GM12878 (cell line): ENCODE measurements around the gene ATN1. TPM values are rescaled to one million over a fixed set of nuclear protein-coding genes. Genes with fewer than 3 reads are reported as not detected.

Experiments used
- ATAC-seq: fragments of 200-7000 bp; cut with Tn5 transposase; 3 replicates; pipeline ENCODE4 v1.9.1; 2020; ENCODE audit warnings: mild to moderate bottlenecking, moderate library complexity
- BruUV-seq: library from RNA; stranded (reverse); fragments of 400-500 nt; replicated peaks from 2 replicates; lab custom pipeline; 2021; lab: Mats Ljungman, UMichigan
- CTCF ChIA-PET: fragments of 300-600 bp; sonication (Branson Sonifier 250); formaldehyde crosslinking; extraction: SDS; loops from one replicate; lab custom pipeline; 2021; ENCODE audit warnings: inconsistent platforms; lab: Yijun Ruan, JAX
- POLR2A ChIA-PET: fragments of 350-600 bp; formaldehyde crosslinking; extraction: SDS; loops from one replicate; lab custom pipeline; 2021; ENCODE audit warnings: inconsistent platforms; lab: Charles Lee
- RAD21 ChIA-PET: fragments of 300-600 bp; sonication (Branson Sonifier 250); formaldehyde crosslinking; loops from one replicate; lab custom pipeline; 2023; ENCODE audit warnings: antibody characterized with exemption; ENCODE audit not compliant: unreplicated experiment; lab: Charles Lee
- SMC1A ChIA-PET: fragments of 300-600 bp; sonication (Branson Sonifier 250); formaldehyde crosslinking; loops from one replicate; lab custom pipeline; 2023; ENCODE audit not compliant: unreplicated experiment, uncharacterized antibody; lab: Charles Lee
- DNase-seq: peaks from one replicate; pipeline ENCODE4 v3.0.0-alpha.2; 2011; ENCODE audit warnings: low read depth, low spot score
- FAIRE-seq: peaks from 3 replicates; lab custom pipeline; 2011; peaks lifted over from hg19 to GRCh38; lab: Jason Lieb, UNC
- H2AFZ ChIP-seq: 2 replicates; pipeline ENCODE4 v1.6.0; 2011; ENCODE audit warnings: low read depth, low read length, control low read depth; ENCODE audit not compliant: control insufficient read depth
- H3K27ac ChIP-seq: 2 replicates; pipeline ENCODE4 v1.5.1; 2011; ENCODE audit warnings: control low read depth; ENCODE audit not compliant: control insufficient read depth, insufficient read depth
- H3K27me3 ChIP-seq, 2 experiments: replicated peaks in 1 of 2; 2 replicates each; pipeline versions ENCODE4 v1.6.0 to v1.6.1; 2011; ENCODE audit warnings: low read length in 1 of 2; ENCODE audit not compliant: control insufficient read depth in 2 of 2, insufficient read depth in 2 of 2
- H3K36me3 ChIP-seq, 2 experiments: 2 replicates each; pipeline ENCODE4 v1.5.1; 2011; ENCODE audit warnings: low read length in 1 of 2; ENCODE audit not compliant: control insufficient read depth in 2 of 2, insufficient read depth in 2 of 2
- H3K4me1 ChIP-seq: 2 replicates; pipeline ENCODE4 v1.6.1; 2011; ENCODE audit warnings: mild to moderate bottlenecking, low read length, moderate library complexity, mixed read lengths; ENCODE audit not compliant: control insufficient read depth, insufficient read depth
- H3K4me2 ChIP-seq: 2 replicates; pipeline ENCODE4 v1.6.0; 2011; ENCODE audit warnings: control low read depth; ENCODE audit not compliant: control insufficient read depth, insufficient read depth
- H3K4me3 ChIP-seq: fragments of 200-600 bp; sonication (generic); 2 replicates; pipeline ENCODE4 v1.5.1; 2016
- H3K79me2 ChIP-seq: 2 replicates; pipeline ENCODE4 v1.6.0; 2011; ENCODE audit warnings: low read length; ENCODE audit not compliant: control insufficient read depth, insufficient read depth
- H3K9ac ChIP-seq: 2 replicates; pipeline ENCODE4 v1.8.0; 2011; ENCODE audit warnings: low read length, control low read depth, mixed read lengths; ENCODE audit not compliant: control insufficient read depth, insufficient read depth
- H3K9me3 ChIP-seq: replicated peaks from 3 replicates; pipeline ENCODE4 v1.5.1; 2011; ENCODE audit warnings: mild to moderate bottlenecking, low read length; ENCODE audit not compliant: control insufficient read depth, insufficient read depth
- H4K20me1 ChIP-seq: 2 replicates; pipeline ENCODE4 v1.6.0; 2011; ENCODE audit not compliant: control insufficient read depth, insufficient read depth
- CREB1 ChIP-seq: IDR thresholded peaks from 2 replicates; pipeline ENCODE4 v1.6.1; 2012; ENCODE audit warnings: low read depth, mild to moderate bottlenecking, inconsistent platforms
- CREM ChIP-seq: IDR thresholded peaks from 2 replicates; pipeline ENCODE4 v1.6.1; 2014; ENCODE audit warnings: antibody characterized with exemption, low read depth
- DPF2 ChIP-seq: fragments of 450-650 bp; IDR thresholded peaks from 2 replicates; pipeline ENCODE4 v1.6.1; 2017; ENCODE audit warnings: mild to moderate bottlenecking
- HDAC2 ChIP-seq: fragments of 200-600 bp; sonication (generic); IDR thresholded peaks from 2 replicates; pipeline ENCODE4 v1.6.1; 2017
- KDM1A ChIP-seq: fragments of 200-600 bp; sonication (generic); IDR thresholded peaks from 2 replicates; pipeline ENCODE4 v1.6.1; 2016; ENCODE audit warnings: borderline replicate concordance
- RFX5 ChIP-seq: IDR thresholded peaks from 2 replicates; pipeline ENCODE4 v1.6.1; 2011; ENCODE audit warnings: low read depth, low read length, improper control_type of control experiment
- SIX5 ChIP-seq: IDR thresholded peaks from 2 replicates; pipeline ENCODE4 v1.6.1; 2011; ENCODE audit warnings: mild to moderate bottlenecking, low read depth, low read length, moderate library complexity; ENCODE audit not compliant: severe bottlenecking
- SMAD1 ChIP-seq: fragments of 450-650 bp; IDR thresholded peaks from 2 replicates; pipeline ENCODE4 v1.6.1; 2018; ENCODE audit warnings: mild to moderate bottlenecking, low read depth; ENCODE audit not compliant: partially characterized antibody
- WGBS: methylation state at CpG from one replicate; pipeline ENCODE4 v1.1.6; 2016; ENCODE audit warnings: low lambda C conversion rate; ENCODE audit not compliant: insufficient replicate concordance, insufficient coverage; ENCODE audit errors: missing lambda C conversion rate; 5-methylcytosine and 5-hydroxymethylcytosine counted together
- in situ Hi-C: fragments of 300-500 bp; cut with MboI; formaldehyde crosslinking; loops from 9 replicates; pipeline ENCODE4 v1.14.3; 2018; ENCODE audit warnings: mixed read lengths
- intact Hi-C: fragments of 100-400 bp; cut with micrococcal nuclease; formaldehyde crosslinking; loops from one replicate; pipeline ENCODE4 v1.14.2; 2022; ENCODE audit not compliant: unreplicated experiment
- polyA plus RNA-seq, 11 experiments: library from polyadenylated mRNA; depleted of rRNA in 4 of 11; unstranded in 6 of 11; stranded (reverse) in 5 of 11; fragments of >200 nt; fragmentation: Nextera tagmentation in 4 of 11; fragmentation: Illumina TruSeq in 1 of 11; extraction: Ambion mirVana in 4 of 11; extraction: Trizol in 1 of 11; gene quantifications; 1 replicate in 1 of 11; 2 replicates in 10 of 11; pipeline versions ENCODE4 v1.2.1 to v1.2.3, GENCODE V29; 2011 to 2016; ENCODE audit warnings: inconsistent platforms in 2 of 11, missing spikeins in 2 of 11, low read depth in 1 of 11
- total RNA-seq, 4 experiments: library from RNA; depleted of rRNA in 3 of 4; stranded (reverse); fragments of >200 nt in 3 of 4; fragmentation: Illumina TruSeq in 1 of 4; extraction: Trizol in 1 of 4; gene quantifications; 2 replicates each; pipeline versions ENCODE4 v1.2.1 to v1.2.3, GENCODE V29; 2013 to 2021
- TF ChIP-seq, protein P1 (sequence below): fragments of 450-650 bp; IDR thresholded peaks from 2 replicates; pipeline ENCODE4 v1.6.1; 2017; ENCODE audit warnings: mild to moderate bottlenecking, moderate library complexity

The ATN1 gene
- total and polyA plus RNA-seq, 10 of the 15 experiments (the other 5 are each of a cell fraction or from before 2014, with no cell fraction given), result 0.08 to 44.5 (median 5.0) TPM

DNA sequence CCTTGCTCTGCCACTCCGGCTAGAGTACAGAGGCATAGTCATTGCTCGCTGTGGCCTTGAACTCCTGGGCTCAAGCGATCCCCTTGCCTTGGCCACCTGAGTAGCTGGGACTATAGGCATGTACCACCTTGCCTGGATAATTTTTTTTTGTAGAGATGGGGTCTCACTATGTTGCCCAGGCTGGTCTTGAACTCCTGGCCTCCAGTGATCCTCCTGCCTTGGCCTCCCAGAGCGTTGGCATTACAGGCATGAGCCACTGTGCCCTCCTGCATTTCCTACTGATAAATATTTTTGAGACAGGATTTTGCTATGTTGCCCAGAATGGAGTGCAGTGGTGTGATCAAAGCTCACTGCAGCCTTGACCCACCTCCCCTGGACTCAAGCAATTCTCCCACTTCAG is 52.3 kb downstream of the ATN1 start:
- intact Hi-C loops (no loop called here), in situ Hi-C loops (no loop called here)
- Histone ChIP-seq H3K4me1 (peaks cover 7% of the 10 kb centered on the region), H3K79me2 (no peaks in the 10 kb centered on the region), H2AFZ (no peak overlapping the region), H3K27me3 (no peaks in the 10 kb centered on the region), H3K9me3 (no peaks in the 10 kb centered on the region), H3K36me3 (peaks cover 23 to 41% of the 10 kb centered on the region in 2 experiments), H3K4me3 (no peak overlapping the region), H4K20me1 (no peaks in the 10 kb centered on the region), H3K4me2 (no peak overlapping the region), H3K27ac (no peak overlapping the region), H3K9ac (no peak overlapping the region)
- ChIA-PET RAD21 (no interaction called here), CTCF (no interaction called here), SMC1A (no interaction called here), POLR2A (no interaction called here)
- no TSS peak for BruUV-seq
- 96% methylated on average over 4 of the region's 4 CpGs for WGBS
- ATAC-seq (no peak), DNase-seq (no peak), FAIRE-seq (no peak)
- no peak for TF ChIP-seq HDAC2
- no peak for TF ChIP-seq CREM
- no peak for TF ChIP-seq SIX5
- TF ChIP-seq SMAD1, result no peak
- no peak for TF ChIP-seq RFX5
- no peak for TF ChIP-seq KDM1A
- TF ChIP-seq DPF2, result no peak
- no peak for TF ChIP-seq CREB1
- TF ChIP-seq, protein P1, sequence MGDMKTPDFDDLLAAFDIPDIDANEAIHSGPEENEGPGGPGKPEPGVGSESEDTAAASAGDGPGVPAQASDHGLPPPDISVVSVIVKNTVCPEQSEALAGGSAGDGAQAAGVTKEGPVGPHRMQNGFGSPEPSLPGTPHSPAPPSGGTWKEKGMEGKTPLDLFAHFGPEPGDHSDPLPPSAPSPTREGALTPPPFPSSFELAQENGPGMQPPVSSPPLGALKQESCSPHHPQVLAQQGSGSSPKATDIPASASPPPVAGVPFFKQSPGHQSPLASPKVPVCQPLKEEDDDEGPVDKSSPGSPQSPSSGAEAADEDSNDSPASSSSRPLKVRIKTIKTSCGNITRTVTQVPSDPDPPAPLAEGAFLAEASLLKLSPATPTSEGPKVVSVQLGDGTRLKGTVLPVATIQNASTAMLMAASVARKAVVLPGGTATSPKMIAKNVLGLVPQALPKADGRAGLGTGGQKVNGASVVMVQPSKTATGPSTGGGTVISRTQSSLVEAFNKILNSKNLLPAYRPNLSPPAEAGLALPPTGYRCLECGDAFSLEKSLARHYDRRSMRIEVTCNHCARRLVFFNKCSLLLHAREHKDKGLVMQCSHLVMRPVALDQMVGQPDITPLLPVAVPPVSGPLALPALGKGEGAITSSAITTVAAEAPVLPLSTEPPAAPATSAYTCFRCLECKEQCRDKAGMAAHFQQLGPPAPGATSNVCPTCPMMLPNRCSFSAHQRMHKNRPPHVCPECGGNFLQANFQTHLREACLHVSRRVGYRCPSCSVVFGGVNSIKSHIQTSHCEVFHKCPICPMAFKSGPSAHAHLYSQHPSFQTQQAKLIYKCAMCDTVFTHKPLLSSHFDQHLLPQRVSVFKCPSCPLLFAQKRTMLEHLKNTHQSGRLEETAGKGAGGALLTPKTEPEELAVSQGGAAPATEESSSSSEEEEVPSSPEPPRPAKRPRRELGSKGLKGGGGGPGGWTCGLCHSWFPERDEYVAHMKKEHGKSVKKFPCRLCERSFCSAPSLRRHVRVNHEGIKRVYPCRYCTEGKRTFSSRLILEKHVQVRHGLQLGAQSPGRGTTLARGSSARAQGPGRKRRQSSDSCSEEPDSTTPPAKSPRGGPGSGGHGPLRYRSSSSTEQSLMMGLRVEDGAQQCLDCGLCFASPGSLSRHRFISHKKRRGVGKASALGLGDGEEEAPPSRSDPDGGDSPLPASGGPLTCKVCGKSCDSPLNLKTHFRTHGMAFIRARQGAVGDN, result no peak
